HG03280 (cell line): Measurements from ENCODE around the gene CEP162.
"Not testable (repeated sequence)": the region's sequence is repeated elsewhere in the genome, so short reads cannot be mapped to it uniquely, and the experiment has no call there.

Experiments used
- ATAC-seq: cut with Tn5 transposase; IDR thresholded peaks from one replicate; pipeline ENCODE4 v1.9.1; 2021; ENCODE audit warnings: mild to moderate bottlenecking, moderate library complexity; ENCODE audit not compliant: unreplicated experiment

Gene CEP162

GRCh38 chr6:84151669-84152068 lies 75.8 kb downstream of the CEP162 start:
- ATAC-seq, result no peak

GRCh38 chr6:84150705-84151104 lies 76.7 kb downstream of the CEP162 start:
- no peak for ATAC-seq

DNA sequence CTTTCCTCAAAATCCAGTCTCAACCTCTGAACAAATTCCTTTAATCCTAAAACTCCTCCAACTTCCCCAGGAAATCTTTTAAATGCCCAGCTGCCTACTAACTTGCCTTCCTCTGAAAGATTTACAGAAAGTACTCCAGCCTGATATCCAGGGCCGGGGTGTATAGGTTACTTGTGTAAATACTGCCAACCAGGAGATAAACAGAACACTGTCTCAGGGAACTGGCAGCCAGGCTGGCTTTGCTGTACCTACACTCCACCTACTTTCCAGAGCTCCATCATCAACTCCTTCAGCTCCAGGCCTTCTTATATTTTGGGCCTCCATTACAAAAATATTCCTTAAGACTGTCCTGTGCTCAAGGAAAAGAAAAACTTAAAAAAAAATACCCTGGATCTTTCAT lies 85.9 kb downstream of the CEP162 start:
- no peak for ATAC-seq

DNA sequence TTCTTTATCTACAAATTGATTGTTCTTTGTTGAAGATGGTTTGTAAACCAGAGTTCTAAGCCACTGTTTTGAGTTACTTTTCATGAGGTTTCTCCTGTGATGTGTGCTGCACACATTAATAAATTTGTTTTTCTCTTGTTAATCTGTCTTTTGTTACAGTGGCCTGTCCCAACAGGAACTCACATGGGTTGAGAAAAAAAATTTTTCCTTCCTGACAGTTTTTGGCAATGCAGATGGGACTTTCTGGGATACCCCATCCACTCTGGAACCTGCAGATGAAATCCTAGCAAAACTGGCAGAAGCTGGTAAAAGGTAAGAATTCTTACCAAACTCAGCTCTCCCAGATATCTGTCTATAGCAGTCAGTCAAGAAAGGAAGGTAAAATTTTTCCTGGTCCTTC lies 88.1 kb downstream of the CEP162 start:
- ATAC-seq, result no peak

DNA sequence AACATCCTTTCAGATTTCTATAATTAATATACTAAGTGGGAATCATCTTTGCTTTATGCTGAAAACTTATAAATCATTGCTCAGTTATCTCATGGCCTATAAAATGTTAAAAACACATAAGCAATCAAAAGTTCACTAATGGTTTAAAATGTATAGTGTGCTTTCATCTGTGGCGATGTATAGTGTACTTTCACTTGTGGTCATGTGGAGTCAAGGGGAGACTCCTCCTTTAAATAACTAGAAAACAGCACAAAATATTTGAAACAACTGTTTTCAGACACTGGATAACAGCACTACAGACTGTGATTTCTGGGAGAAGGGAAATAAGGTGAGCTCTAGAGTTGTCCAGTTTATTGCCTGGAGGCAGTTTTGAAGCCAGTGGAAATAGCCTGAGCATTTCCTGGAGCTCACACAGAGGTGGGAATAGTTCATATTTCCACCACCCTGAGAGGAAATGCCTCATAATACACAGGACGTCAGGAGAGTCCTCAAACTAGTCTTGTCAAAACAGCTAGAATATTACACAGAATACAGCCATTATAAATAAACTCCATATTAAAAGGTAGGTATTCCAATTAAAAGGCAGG lies 89.4 kb downstream of the CEP162 start:
- no peak for ATAC-seq

DNA sequence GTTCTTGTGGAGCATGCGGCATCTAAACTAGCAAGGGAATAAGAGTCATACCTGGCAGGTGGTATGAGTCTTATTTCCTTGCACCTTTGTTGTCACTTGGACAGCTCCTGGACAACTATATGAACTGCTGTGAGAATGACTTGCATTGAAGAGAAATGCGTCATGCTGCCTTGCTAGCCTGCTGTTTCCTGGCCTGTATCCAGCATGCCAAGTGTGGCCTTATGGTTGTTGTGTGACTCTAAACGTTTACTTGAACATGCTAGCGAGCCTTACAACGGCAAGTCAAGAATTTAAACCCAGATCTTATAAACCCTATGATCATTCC lies 90.4 kb downstream of the CEP162 start:
- no peak for ATAC-seq

- ATAC-seq, result no peak
Measured at GRCh38 chr6:84136364-84137050, 90.9 kb downstream of the CEP162 start.

GRCh38 chr6:84135291-84135690 lies 92.2 kb downstream of the CEP162 start:
- no peak for ATAC-seq

GRCh38 chr6:84133385-84133784 lies 94.1 kb downstream of the CEP162 start:
- ATAC-seq, result not testable (repeated sequence)

GRCh38 chr6:84129588-84129987 lies 97.9 kb downstream of the CEP162 start:
- not testable (repeated sequence) for ATAC-seq

- no peak for ATAC-seq
Measured at GRCh38 chr6:84123186-84123585, 104.3 kb downstream of the CEP162 start.

DNA sequence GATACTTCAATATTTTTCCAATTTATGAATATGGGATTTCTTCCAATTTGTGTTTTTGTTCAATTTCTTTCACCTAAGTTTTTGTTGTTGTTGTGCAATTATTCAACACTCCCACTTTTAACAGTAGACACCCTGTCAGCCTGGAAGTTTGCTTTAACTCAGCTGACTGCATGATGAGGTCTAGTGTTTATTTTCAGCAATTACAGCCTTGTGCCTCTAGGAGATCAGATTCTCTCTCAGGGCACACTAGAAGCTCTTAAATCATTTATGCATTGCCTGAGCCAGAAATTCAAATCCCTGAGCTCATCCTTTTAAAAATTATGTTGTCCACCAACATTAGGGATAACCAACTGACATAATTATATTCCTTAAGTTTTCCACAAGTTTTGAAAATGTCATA lies 108.2 kb downstream of the CEP162 start:
- no peak for ATAC-seq

GRCh38 chr6:84118191-84118590 lies 109.3 kb downstream of the CEP162 start:
- ATAC-seq, result no peak

- ATAC-seq, result not testable (repeated sequence)
Measured at GRCh38 chr6:84114933-84115594, 112.4 kb downstream of the CEP162 start.

- ATAC-seq, result not testable (repeated sequence)
Measured at GRCh38 chr6:84111351-84111750, 116.1 kb downstream of the CEP162 start.

GRCh38 chr6:84107495-84107894 lies 119.9 kb downstream of the CEP162 start:
- ATAC-seq, result no peak

- not testable (repeated sequence) for ATAC-seq
Measured at GRCh38 chr6:84105215-84105924, 122.1 kb downstream of the CEP162 start.

GRCh38 chr6:84103029-84103428 lies 124.4 kb downstream of the CEP162 start:
- no peak for ATAC-seq

- no peak for ATAC-seq
Measured at GRCh38 chr6:84095156-84095555, 132.3 kb downstream of the CEP162 start.

DNA sequence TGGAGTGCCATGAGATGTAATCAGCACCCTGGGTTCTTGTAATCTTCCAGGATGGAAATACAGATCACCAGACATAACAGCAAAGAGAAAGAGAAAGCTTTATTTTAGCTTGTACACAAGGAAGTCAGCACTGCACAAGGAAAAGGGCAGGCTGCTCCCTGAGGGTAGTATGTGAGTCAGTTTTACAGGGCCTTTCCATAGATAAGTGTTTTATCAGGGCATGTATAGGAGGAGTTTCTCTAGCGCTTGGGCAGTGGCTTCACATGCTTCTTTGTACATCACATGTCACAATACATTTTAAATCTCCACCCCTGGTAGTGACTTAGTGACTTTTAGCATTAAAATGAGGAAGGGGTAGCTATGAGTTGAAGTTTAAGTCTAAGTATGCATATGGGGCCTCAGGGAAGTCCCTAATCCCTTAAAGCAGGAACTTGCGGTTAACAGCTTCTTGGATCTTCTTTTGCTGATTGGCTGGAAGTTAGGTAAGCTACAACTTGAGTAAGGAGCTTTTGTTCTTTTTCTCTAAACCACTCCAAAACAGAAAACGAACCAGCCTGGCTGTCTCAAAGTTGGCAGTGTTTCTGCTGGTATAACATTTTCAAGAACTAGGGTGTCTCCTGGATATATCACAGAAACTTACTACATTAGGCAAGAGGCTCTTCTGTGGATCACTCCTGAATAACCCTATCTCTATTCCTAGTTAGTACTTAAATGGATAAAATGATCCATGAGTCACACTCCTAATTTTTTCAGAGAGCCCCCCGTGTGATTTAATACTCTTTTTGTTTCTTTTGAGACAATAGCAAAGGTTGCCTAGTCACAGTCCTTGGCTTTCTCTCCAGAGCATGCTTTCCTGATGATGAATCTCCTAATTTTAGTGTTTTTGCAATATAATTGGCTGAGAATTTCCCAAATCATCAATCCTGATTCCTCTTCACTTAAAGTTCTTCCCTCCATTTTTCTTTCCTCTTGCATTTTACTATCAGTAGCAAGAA lies 133.7 kb downstream of the CEP162 start:
- ATAC-seq, result no peak

DNA sequence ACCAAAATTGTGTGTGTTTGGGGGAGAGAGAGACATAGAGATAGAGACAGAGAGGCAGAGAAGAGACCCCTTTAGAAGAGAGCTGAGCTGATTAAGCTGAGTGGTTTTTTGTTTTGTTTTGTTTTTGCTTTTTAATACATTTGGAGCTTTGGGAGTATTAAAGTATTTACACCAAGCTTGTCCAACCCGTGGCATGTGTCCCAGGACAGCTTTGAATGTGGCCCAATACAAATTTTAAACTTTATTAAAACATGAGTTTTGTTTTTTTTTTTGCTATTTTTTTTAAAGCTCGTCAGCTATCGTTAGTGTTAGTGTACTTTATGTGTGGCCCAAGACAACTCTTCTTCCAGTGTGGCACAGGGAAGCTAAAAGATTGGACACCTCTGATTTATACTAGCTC lies 137.9 kb downstream of the CEP162 start:
- no peak for ATAC-seq
